ENCODE measurements around the gene ATP23. TPM values are rescaled to one million over a fixed set of nuclear protein-coding genes. Genes with fewer than 3 reads are reported as not detected.

The ATP23 gene
- total and polyA plus RNA-seq, 10 of the 15 experiments (the other 5 are each of a cell fraction or from before 2014, with no cell fraction given), result 1.6 to 28.1 (median 15.1) TPM

DNA sequence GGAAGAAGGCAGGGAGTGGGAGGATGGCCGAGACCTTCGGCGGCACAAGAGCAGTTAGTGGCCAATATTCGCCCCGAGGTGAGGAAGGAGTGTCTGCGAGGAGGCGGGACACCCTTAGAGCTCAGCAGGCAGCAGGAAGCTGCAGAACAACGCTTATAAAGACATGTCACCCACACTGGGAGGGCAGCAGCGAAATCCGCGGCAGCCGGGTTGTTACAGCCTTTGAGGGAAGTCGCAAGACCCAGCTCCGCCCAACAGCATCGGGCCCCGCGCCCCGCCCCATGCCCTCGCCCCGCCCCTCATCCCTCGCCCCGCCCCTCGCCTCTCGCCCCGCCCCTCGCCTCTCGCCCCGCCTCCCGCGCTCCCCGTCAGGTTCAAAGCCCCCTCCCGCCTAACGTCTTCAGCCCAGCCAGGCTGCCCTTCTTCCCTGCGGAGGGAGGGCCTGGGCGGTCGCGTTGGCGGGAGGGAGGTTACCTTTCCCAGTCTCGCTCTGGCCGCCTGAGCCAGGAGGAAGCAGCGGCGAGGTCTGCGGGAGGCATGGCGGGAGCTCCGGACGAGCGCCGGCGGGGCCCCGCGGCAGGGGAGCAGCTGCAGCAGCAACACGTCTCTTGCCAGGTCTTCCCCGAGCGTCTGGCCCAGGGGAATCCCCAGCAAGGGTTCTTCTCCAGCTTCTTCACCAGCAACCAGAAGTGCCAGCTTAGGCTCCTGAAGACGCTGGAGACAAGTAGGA is at the start of gene ATP23 (continued):
- TF ChIP-seq ZNF687 (IDR thresholded peaks at IDR 0.05) (peak; percentile 81), ESRRA (IDR thresholded peaks at IDR 0.05; ENCODE audit: low read length) (no peak), NFXL1 (IDR thresholded peaks at IDR 0.05; ENCODE audit: borderline replicate concordance) (no peak), SP1 (IDR thresholded peaks at IDR 0.05; ENCODE audit: low read depth, low read length) (no peak), RCOR1 (conservative IDR thresholded peaks at IDR 0.05; ENCODE audit: low read depth, low read length) (no peak), JUNB (IDR thresholded peaks at IDR 0.05) (no peak), TBL1XR1 (IDR thresholded peaks at IDR 0.05; ENCODE audit: low read depth, low read length) (no peak), ZBED1 (IDR thresholded peaks at IDR 0.05; ENCODE audit: borderline replicate concordance) (no peak), SMC3 (IDR thresholded peaks at IDR 0.05; ENCODE audit: borderline replicate concordance, low read length) (no peak), CBFB (IDR thresholded peaks at IDR 0.05; ENCODE audit: low read depth) (no peak; the same call in none of the 2 replicates), YY1 (IDR thresholded peaks at IDR 0.05; ENCODE audit: low read depth, low read length) (peak; percentile 78), SRF (IDR thresholded peaks at IDR 0.05; ENCODE audit: low read depth in 2 of 2, low read length in 2 of 2) (no peak), JUND (IDR thresholded peaks at IDR 0.05; ENCODE audit: low read depth, low read length) (no peak)
- TF ChIP-seq, protein P1, sequence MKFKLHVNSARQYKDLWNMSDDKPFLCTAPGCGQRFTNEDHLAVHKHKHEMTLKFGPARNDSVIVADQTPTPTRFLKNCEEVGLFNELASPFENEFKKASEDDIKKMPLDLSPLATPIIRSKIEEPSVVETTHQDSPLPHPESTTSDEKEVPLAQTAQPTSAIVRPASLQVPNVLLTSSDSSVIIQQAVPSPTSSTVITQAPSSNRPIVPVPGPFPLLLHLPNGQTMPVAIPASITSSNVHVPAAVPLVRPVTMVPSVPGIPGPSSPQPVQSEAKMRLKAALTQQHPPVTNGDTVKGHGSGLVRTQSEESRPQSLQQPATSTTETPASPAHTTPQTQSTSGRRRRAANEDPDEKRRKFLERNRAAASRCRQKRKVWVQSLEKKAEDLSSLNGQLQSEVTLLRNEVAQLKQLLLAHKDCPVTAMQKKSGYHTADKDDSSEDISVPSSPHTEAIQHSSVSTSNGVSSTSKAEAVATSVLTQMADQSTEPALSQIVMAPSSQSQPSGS (IDR thresholded peaks at IDR 0.05; ENCODE audit: low read length), result no peak
- TF ChIP-seq, protein P2, sequence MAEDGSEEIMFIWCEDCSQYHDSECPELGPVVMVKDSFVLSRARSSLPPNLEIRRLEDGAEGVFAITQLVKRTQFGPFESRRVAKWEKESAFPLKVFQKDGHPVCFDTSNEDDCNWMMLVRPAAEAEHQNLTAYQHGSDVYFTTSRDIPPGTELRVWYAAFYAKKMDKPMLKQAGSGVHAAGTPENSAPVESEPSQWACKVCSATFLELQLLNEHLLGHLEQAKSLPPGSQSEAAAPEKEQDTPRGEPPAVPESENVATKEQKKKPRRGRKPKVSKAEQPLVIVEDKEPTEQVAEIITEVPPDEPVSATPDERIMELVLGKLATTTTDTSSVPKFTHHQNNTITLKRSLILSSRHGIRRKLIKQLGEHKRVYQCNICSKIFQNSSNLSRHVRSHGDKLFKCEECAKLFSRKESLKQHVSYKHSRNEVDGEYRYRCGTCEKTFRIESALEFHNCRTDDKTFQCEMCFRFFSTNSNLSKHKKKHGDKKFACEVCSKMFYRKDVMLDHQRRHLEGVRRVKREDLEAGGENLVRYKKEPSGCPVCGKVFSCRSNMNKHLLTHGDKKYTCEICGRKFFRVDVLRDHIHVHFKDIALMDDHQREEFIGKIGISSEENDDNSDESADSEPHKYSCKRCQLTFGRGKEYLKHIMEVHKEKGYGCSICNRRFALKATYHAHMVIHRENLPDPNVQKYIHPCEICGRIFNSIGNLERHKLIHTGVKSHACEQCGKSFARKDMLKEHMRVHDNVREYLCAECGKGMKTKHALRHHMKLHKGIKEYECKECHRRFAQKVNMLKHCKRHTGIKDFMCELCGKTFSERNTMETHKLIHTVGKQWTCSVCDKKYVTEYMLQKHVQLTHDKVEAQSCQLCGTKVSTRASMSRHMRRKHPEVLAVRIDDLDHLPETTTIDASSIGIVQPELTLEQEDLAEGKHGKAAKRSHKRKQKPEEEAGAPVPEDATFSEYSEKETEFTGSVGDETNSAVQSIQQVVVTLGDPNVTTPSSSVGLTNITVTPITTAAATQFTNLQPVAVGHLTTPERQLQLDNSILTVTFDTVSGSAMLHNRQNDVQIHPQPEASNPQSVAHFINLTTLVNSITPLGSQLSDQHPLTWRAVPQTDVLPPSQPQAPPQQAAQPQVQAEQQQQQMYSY (CRISPR knock-in tag; IDR thresholded peaks at IDR 0.05), result no peak
- TF ChIP-seq, protein P3, sequence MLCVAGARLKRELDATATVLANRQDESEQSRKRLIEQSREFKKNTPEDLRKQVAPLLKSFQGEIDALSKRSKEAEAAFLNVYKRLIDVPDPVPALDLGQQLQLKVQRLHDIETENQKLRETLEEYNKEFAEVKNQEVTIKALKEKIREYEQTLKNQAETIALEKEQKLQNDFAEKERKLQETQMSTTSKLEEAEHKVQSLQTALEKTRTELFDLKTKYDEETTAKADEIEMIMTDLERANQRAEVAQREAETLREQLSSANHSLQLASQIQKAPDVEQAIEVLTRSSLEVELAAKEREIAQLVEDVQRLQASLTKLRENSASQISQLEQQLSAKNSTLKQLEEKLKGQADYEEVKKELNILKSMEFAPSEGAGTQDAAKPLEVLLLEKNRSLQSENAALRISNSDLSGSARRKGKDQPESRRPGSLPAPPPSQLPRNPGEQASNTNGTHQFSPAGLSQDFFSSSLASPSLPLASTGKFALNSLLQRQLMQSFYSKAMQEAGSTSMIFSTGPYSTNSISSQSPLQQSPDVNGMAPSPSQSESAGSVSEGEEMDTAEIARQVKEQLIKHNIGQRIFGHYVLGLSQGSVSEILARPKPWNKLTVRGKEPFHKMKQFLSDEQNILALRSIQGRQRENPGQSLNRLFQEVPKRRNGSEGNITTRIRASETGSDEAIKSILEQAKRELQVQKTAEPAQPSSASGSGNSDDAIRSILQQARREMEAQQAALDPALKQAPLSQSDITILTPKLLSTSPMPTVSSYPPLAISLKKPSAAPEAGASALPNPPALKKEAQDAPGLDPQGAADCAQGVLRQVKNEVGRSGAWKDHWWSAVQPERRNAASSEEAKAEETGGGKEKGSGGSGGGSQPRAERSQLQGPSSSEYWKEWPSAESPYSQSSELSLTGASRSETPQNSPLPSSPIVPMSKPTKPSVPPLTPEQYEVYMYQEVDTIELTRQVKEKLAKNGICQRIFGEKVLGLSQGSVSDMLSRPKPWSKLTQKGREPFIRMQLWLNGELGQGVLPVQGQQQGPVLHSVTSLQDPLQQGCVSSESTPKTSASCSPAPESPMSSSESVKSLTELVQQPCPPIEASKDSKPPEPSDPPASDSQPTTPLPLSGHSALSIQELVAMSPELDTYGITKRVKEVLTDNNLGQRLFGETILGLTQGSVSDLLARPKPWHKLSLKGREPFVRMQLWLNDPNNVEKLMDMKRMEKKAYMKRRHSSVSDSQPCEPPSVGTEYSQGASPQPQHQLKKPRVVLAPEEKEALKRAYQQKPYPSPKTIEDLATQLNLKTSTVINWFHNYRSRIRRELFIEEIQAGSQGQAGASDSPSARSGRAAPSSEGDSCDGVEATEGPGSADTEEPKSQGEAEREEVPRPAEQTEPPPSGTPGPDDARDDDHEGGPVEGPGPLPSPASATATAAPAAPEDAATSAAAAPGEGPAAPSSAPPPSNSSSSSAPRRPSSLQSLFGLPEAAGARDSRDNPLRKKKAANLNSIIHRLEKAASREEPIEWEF (IDR thresholded peaks at IDR 0.05; ENCODE audit: insufficient replicate concordance, low read depth, low read length), result no peak
